OCI-M2 (cell line): ENCODE results near the gene RORB.
"Not testable (repeated sequence)": the region's sequence is repeated elsewhere in the genome, so short reads cannot be mapped to it uniquely, and the experiment has no call there.

ENCODE experiments used
- DNase-seq: peaks from one replicate; lab custom pipeline; 2025; ENCODE audit not compliant: unreplicated experiment; lab: John Stamatoyannopoulos, UW

The RORB gene

GRCh38 chr9:74512416-74512815 is 15.3 kb downstream of the RORB start:
- no peak for DNase-seq

GRCh38 chr9:74513221-74513620 is 16.1 kb downstream of the RORB start:
- no peak for DNase-seq

- no peak for DNase-seq
Observed at GRCh38 chr9:74517188-74517587, 20.1 kb downstream of the RORB start.

GRCh38 chr9:74519419-74519818 is 22.3 kb downstream of the RORB start:
- DNase-seq: no peak

- DNase-seq: no peak
Observed at GRCh38 chr9:74521009-74521408, 23.9 kb downstream of the RORB start.

- DNase-seq: no peak
Observed at GRCh38 chr9:74524289-74524688, 27.2 kb downstream of the RORB start.

GRCh38 chr9:74526215-74526614 is 29.1 kb downstream of the RORB start:
- no peak for DNase-seq

GRCh38 chr9:74527718-74528117 is 30.6 kb downstream of the RORB start:
- DNase-seq: no peak

GRCh38 chr9:74528207-74528606 is 31.1 kb downstream of the RORB start:
- DNase-seq: no peak

GRCh38 chr9:74530458-74530857 is 33.3 kb downstream of the RORB start:
- not testable (repeated sequence) for DNase-seq

GRCh38 chr9:74533253-74533652 is 36.1 kb downstream of the RORB start:
- no peak for DNase-seq

- DNase-seq: no peak
Observed at GRCh38 chr9:74534841-74535240, 37.7 kb downstream of the RORB start.

- DNase-seq: no peak
Observed at GRCh38 chr9:74543145-74543544, 46.0 kb downstream of the RORB start.

GRCh38 chr9:74551266-74551665 is 54.1 kb downstream of the RORB start:
- DNase-seq: no peak

GRCh38 chr9:74554751-74555419 is 57.8 kb downstream of the RORB start:
- no peak for DNase-seq

GRCh38 chr9:74555565-74555964 is 58.4 kb downstream of the RORB start:
- no peak for DNase-seq

- no peak for DNase-seq
Observed at GRCh38 chr9:74556685-74557084, 59.5 kb downstream of the RORB start.

GRCh38 chr9:74557571-74557970 is 60.4 kb downstream of the RORB start:
- DNase-seq: no peak

GRCh38 chr9:74562611-74563010 is 65.5 kb downstream of the RORB start:
- DNase-seq: no peak

GRCh38 chr9:74570879-74571512 is 73.9 kb downstream of the RORB start:
- no peak for DNase-seq

GRCh38 chr9:74573640-74574191 is 76.6 kb downstream of the RORB start:
- peak; percentile 60 for DNase-seq

- no peak for DNase-seq
Observed at GRCh38 chr9:74576176-74576575, 79.0 kb downstream of the RORB start.

GRCh38 chr9:74577956-74578355 is 80.8 kb downstream of the RORB start:
- DNase-seq: no peak
